HepG2 (cell line): ENCODE measurements around the gene CMIP. TPM values are rescaled to one million over a fixed set of nuclear protein-coding genes. Genes with fewer than 3 reads are reported as not detected.

ENCODE experiments used
- ATAC-seq: fragments of 200-7000 bp; cut with Tn5 transposase; 3 replicates; pipeline ENCODE4 v1.9.1; 2020; ENCODE audit warnings: mild to moderate bottlenecking, moderate library complexity
- BruUV-seq: library from RNA; stranded (reverse); fragments of 400-500 nt; replicated peaks from 2 replicates; lab custom pipeline; 2021; lab: Mats Ljungman, UMichigan
- CTCF ChIA-PET: fragments of 300-600 bp; formaldehyde crosslinking; extraction: SDS; loops from one replicate; lab custom pipeline; 2021; ENCODE audit warnings: low total read pairs, inconsistent platforms, low intra/inter-chr PET ratio; lab: Yijun Ruan, JAX
- POLR2A ChIA-PET: fragments of 350-600 bp; sonication (Branson Sonifier 250); formaldehyde crosslinking; loops from one replicate; lab custom pipeline; 2020; ENCODE audit warnings: antibody characterized with exemption, inconsistent platforms; lab: Yijun Ruan, JAX
- DNase-seq: peaks from one replicate; pipeline ENCODE4 v3.0.0-alpha.2; 2015; ENCODE audit warnings: low spot score
- FAIRE-seq: peaks from 3 replicates; lab custom pipeline; 2011; peaks lifted over from hg19 to GRCh38; lab: Jason Lieb, UNC
- H2AFZ ChIP-seq: one replicate; pipeline ENCODE4 v1.6.1; 2011; ENCODE audit warnings: low read length, inconsistent platforms
- H3K27ac ChIP-seq: fragments of 300-600 bp; 3 replicates; pipeline ENCODE4 v1.8.0; 2011; ENCODE audit warnings: mixed run types, mild to moderate bottlenecking, mixed read lengths, low read length, inconsistent platforms; ENCODE audit not compliant: insufficient read depth; ENCODE audit errors: extremely low read length
- H3K27me3 ChIP-seq, 2 experiments: fragments of 200-600 bp in 1 of 2; 2 replicates in 1 of 2; 3 replicates in 1 of 2; pipeline versions ENCODE4 v1.6.0 to v1.8.0; 2011; ENCODE audit warnings: low read length in 2 of 2, mild to moderate bottlenecking in 2 of 2, moderate library complexity in 2 of 2, inconsistent platforms in 1 of 2; ENCODE audit not compliant: insufficient read depth in 2 of 2, control insufficient read depth in 1 of 2
- H3K36me3 ChIP-seq, 2 experiments: fragments of 200-600 bp in 1 of 2; replicated peaks in 1 of 2; 2 replicates in 1 of 2; 3 replicates in 1 of 2; pipeline versions ENCODE4 v1.5.1 to v1.8.0; 2011; ENCODE audit warnings: low read length in 2 of 2, inconsistent platforms in 1 of 2; ENCODE audit not compliant: insufficient read depth in 2 of 2, control insufficient read depth in 1 of 2
- H3K4me1 ChIP-seq: 2 replicates; pipeline ENCODE4 v1.5.1; 2012; ENCODE audit warnings: low read length, inconsistent platforms; ENCODE audit not compliant: insufficient read depth
- H3K4me2 ChIP-seq: 2 replicates; pipeline ENCODE4 v1.6.0; 2011; ENCODE audit warnings: low read depth, low read length, inconsistent platforms
- H3K4me3 ChIP-seq, 3 experiments: fragments of 200-600 bp in 1 of 3; sonication (generic), shearing (Covaris generic) in 1 of 3; replicated peaks in 1 of 3; 2 replicates each; pipeline ENCODE4 v1.5.1; 2011 to 2016; ENCODE audit warnings: low read length in 3 of 3, inconsistent platforms in 2 of 3, low read depth in 2 of 3, mild to moderate bottlenecking in 2 of 3, control low read depth in 1 of 3, mixed read lengths in 1 of 3; ENCODE audit not compliant: insufficient read depth in 1 of 3
- H3K79me2 ChIP-seq: one replicate; pipeline ENCODE4 v1.6.1; 2011; ENCODE audit warnings: low read length, inconsistent platforms; ENCODE audit not compliant: insufficient read depth
- H3K9ac ChIP-seq: 2 replicates; pipeline ENCODE4 v1.6.0; 2011; ENCODE audit warnings: mild to moderate bottlenecking, low read depth, low read length, inconsistent platforms; ENCODE audit not compliant: insufficient read depth
- H3K9me3 ChIP-seq: 2 replicates; pipeline ENCODE4 v1.5.1; 2012; ENCODE audit warnings: mild to moderate bottlenecking, low read length
- H4K20me1 ChIP-seq: 2 replicates; pipeline ENCODE4 v1.6.0; 2011; ENCODE audit warnings: inconsistent platforms, mild to moderate bottlenecking, low read length, moderate library complexity; ENCODE audit not compliant: insufficient read depth
- AGO2 ChIP-seq: fragments of 200-400 bp; formaldehyde crosslinking; optimal IDR thresholded peaks from 2 replicates; pipeline ENCODE3; 2017; ENCODE audit warnings: mild to moderate bottlenecking, low read depth, low read length, moderate library complexity
- EZH2 ChIP-seq: conservative IDR thresholded peaks from 2 replicates; pipeline ENCODE4 v1.6.1; 2012; ENCODE audit warnings: mild to moderate bottlenecking, low read depth, low read length, moderate library complexity
- HMG20B ChIP-seq: conservative IDR thresholded peaks from 2 replicates; pipeline ENCODE4 v1.6.1; 2016; ENCODE audit warnings: missing genetic modification reagents, missing compliant biosample characterization
- WGBS: methylation state at CpG from one replicate; pipeline ENCODE4 v1.1.6; 2017; ENCODE audit warnings: low lambda C conversion rate; 5-methylcytosine and 5-hydroxymethylcytosine counted together
- in situ Hi-C: cut with HindIII; loops from 2 replicates; pipeline ENCODE4 v1.10.0; 2017; ENCODE audit warnings: low pct_unique_long_range_greater_than_20kb; ENCODE audit not compliant: extremely low pct_ligation_motif_present
- intact Hi-C: fragments of 100-400 bp; cut with micrococcal nuclease; formaldehyde crosslinking; loops from one replicate; pipeline ENCODE4 v1.10.0; 2022; ENCODE audit not compliant: unreplicated experiment
- polyA plus RNA-seq, 8 experiments: library from polyadenylated mRNA; depleted of rRNA in 3 of 8; stranded (reverse) in 7 of 8; unstranded in 1 of 8; fragments of >200 nt; fragmentation: Illumina TruSeq in 4 of 8; extraction: Trizol in 4 of 8; gene quantifications; 2 replicates each; pipeline versions ENCODE4 v1.2.1 to v1.2.3, GENCODE V29; 2011 to 2016; ENCODE audit warnings: low read depth in 4 of 8, missing spikeins in 1 of 8, mixed read lengths in 1 of 8; ENCODE audit not compliant: insufficient read depth in 1 of 8
- total RNA-seq, 5 experiments: library from RNA; depleted of rRNA; stranded (reverse); fragments of >200 nt; fragmentation: Illumina TruSeq; extraction: Trizol; gene quantifications; 2 replicates each; pipeline ENCODE4 v1.2.3, GENCODE V29; 2016; ENCODE audit warnings: low read depth in 1 of 5
- TF ChIP-seq, protein P1 (sequence below), 2 experiments: sonication (generic) in 1 of 2; formaldehyde crosslinking in 1 of 2; IDR thresholded peaks; 2 replicates each; pipeline versions ENCODE4 v1.4.0 to v1.6.1; 2018 to 2020; ENCODE audit warnings: missing genetic modification reagents in 2 of 2, borderline replicate concordance in 1 of 2, low read depth in 1 of 2, mild to moderate bottlenecking in 1 of 2, missing biosample characterization in 1 of 2
- TF ChIP-seq, protein P2 (sequence below): sonication (generic); formaldehyde crosslinking; IDR thresholded peaks from 2 replicates; pipeline ENCODE4 v1.4.0; 2020; ENCODE audit warnings: missing genetic modification reagents

Gene CMIP
- total and polyA plus RNA-seq, 2 of the 13 experiments (the other 11 are each of a cell fraction or from before 2014, with no cell fraction given), result 10.9 to 18.1 TPM

- TF ChIP-seq, protein P1, sequence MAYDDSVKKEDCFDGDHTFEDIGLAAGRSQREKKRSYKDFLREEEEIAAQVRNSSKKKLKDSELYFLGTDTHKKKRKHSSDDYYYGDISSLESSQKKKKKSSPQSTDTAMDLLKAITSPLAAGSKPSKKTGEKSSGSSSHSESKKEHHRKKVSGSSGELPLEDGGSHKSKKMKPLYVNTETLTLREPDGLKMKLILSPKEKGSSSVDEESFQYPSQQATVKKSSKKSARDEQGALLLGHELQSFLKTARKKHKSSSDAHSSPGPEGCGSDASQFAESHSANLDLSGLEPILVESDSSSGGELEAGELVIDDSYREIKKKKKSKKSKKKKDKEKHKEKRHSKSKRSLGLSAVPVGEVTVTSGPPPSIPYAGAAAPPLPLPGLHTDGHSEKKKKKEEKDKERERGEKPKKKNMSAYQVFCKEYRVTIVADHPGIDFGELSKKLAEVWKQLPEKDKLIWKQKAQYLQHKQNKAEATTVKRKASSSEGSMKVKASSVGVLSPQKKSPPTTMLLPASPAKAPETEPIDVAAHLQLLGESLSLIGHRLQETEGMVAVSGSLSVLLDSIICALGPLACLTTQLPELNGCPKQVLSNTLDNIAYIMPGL (CRISPR knock-in tag; IDR thresholded peaks at IDR 0.05; ENCODE audit: borderline replicate concordance in 1 of 2, low read depth in 1 of 2), result no peak
- TF ChIP-seq HMG20B (CRISPR knock-in tag), result no peak
- TF ChIP-seq, all 625 proteins: peak for 5
These were observed 117.7 kb downstream of the CMIP start (continued) for GRCh38 chr16:81562174-81562849.

GRCh38 chr16:81562926-81563325 is 118.3 kb downstream of the CMIP start:
- Histone ChIP-seq H3K27ac (no peak overlapping the region), H2AFZ (no peak overlapping the region), H3K9ac (no peak overlapping the region), H3K4me1 (peaks cover 63% of the 10 kb centered on the region), H3K9me3 (no peaks in the 10 kb centered on the region), H3K4me2 (no peak overlapping the region), H3K36me3 (peaks cover 10 to 21% of the 10 kb centered on the region in 2 experiments; a peak in 3 of 5 replicates), H4K20me1 (peaks cover 91% of the 10 kb centered on the region), H3K4me3 (no peak overlapping the region), H3K79me2 (peaks cover 96% of the 10 kb centered on the region), H3K27me3 (no peaks in the 10 kb centered on the region)
- CTCF ChIA-PET, result no interaction called here
- DNase-seq (no peak), FAIRE-seq (no peak), ATAC-seq (no peak)
- no TSS peak for BruUV-seq
- 100% methylated on average over 7 of the region's 8 CpGs for WGBS
- in situ Hi-C loops (no loop called here), intact Hi-C loops (no loop called here)
- TF ChIP-seq EZH2 (no peak), AGO2 (peak; percentile 2)
- TF ChIP-seq, protein P2, sequence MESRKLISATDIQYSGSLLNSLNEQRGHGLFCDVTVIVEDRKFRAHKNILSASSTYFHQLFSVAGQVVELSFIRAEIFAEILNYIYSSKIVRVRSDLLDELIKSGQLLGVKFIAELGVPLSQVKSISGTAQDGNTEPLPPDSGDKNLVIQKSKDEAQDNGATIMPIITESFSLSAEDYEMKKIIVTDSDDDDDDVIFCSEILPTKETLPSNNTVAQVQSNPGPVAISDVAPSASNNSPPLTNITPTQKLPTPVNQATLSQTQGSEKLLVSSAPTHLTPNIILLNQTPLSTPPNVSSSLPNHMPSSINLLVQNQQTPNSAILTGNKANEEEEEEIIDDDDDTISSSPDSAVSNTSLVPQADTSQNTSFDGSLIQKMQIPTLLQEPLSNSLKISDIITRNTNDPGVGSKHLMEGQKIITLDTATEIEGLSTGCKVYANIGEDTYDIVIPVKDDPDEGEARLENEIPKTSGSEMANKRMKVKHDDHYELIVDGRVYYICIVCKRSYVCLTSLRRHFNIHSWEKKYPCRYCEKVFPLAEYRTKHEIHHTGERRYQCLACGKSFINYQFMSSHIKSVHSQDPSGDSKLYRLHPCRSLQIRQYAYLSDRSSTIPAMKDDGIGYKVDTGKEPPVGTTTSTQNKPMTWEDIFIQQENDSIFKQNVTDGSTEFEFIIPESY (CRISPR knock-in tag), result 0 out of 2 replicates have a peak, but pooled peaks have one; percentile 10
- POLR2A ChIA-PET, result interaction anchor here (1.4 kb wide), 1 partner anchor 21 kb away, joined by 3 read pairs; no protein-coding TSS in a partner anchor
